ENCODE data around the gene YAE1. TPM values are rescaled to one million over a fixed set of nuclear protein-coding genes. Genes with fewer than 3 reads are reported as not detected.

YAE1 gene
- total and polyA plus RNA-seq, 2 donors (not counting 1 experiment from before 2014, with no cell fraction given) = 5.9 to 20.0 TPM

DNA sequence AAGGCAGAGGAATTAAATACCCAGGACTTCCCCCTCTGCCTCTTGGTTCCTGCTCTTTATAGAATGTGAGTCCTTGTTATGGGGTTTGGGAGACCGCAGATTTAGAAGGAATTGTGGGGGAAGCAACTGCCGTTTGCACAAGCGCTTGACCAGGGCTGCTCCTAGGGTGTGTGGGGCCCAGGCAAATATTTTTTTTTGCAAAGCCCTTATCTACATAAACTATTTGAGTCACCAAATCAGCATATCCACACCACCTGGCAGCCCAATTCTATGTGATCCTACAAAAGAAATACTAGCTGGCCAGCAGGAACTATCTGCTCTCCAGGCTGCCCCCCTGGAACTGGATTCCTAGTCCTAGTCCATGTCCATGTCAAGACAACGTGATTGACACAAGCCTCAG, 33.4 kb upstream of the YAE1 start:
- Histone ChIP-seq H3K4me2 (replicated peaks; ENCODE audit: low read depth, low read length, poor library complexity, severe bottlenecking) (no peak overlapping the region), H3K4me3 (ENCODE audit: control extremely low read depth in 1 of 5, extremely low read depth in 1 of 5, insufficient read depth in 1 of 5, low read depth in 2 of 5, low read length in 4 of 5) (no peak overlapping the region), H4K20me1 (ENCODE audit: control insufficient read depth, insufficient read depth, low read length, poor library complexity, severe bottlenecking) (no peaks in the 10 kb centered on the region), H3K36me3 (replicated peaks in 1 of 2; ENCODE audit: control extremely low read depth in 1 of 2, control insufficient read depth in 1 of 2, extremely low read depth in 1 of 2, insufficient read depth in 2 of 2, low read length in 1 of 2) (no peaks in the 10 kb centered on the region), H2AFZ (ENCODE audit: insufficient read depth, low read depth, low read length, poor library complexity, severe bottlenecking) (no peak overlapping the region), H3K27me3 (replicated peaks in 1 of 4; ENCODE audit: control extremely low read depth in 1 of 4, control insufficient read depth in 3 of 4, insufficient read depth in 4 of 4, low read length in 3 of 4) (no peaks in the 10 kb centered on the region), H3K4me1 (ENCODE audit: control insufficient read depth in 2 of 2, insufficient read depth in 2 of 2, low read length in 2 of 2) (no peaks in the 10 kb centered on the region), H3K9me3 (ENCODE audit: control extremely low read depth in 1 of 3, control insufficient read depth in 2 of 3, insufficient read depth in 1 of 3, low read length in 2 of 3) (no peaks in the 10 kb centered on the region), H3K9ac (ENCODE audit: low read length) (no peak overlapping the region), H3K79me2 (ENCODE audit: control insufficient read depth, insufficient read depth, low read length) (no peaks in the 10 kb centered on the region), H3K27ac (ENCODE audit: low read length in 2 of 2) (no peak overlapping the region)
- H3K27me3 Mint-ChIP-seq = peaks cover 22% of the 10 kb centered on the region
- DNase-seq = no peak
- ChIA-PET POLR2A (no interaction called here), CTCF (no interaction called here)
- TF ChIP-seq EZH2 (IDR thresholded peaks at IDR 0.05; ENCODE audit: borderline replicate concordance, insufficient read depth, low read depth, low read length, poor library complexity, severe bottlenecking) = no peak
- TF ChIP-seq, protein P1, sequence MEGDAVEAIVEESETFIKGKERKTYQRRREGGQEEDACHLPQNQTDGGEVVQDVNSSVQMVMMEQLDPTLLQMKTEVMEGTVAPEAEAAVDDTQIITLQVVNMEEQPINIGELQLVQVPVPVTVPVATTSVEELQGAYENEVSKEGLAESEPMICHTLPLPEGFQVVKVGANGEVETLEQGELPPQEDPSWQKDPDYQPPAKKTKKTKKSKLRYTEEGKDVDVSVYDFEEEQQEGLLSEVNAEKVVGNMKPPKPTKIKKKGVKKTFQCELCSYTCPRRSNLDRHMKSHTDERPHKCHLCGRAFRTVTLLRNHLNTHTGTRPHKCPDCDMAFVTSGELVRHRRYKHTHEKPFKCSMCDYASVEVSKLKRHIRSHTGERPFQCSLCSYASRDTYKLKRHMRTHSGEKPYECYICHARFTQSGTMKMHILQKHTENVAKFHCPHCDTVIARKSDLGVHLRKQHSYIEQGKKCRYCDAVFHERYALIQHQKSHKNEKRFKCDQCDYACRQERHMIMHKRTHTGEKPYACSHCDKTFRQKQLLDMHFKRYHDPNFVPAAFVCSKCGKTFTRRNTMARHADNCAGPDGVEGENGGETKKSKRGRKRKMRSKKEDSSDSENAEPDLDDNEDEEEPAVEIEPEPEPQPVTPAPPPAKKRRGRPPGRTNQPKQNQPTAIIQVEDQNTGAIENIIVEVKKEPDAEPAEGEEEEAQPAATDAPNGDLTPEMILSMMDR (IDR thresholded peaks at IDR 0.05) = no peak
- H3K27ac Mint-ChIP-seq = no peak overlapping the region
- no peak overlapping the region for H3K4me3 Mint-ChIP-seq
- no peaks in the 10 kb centered on the region for H3K9me3 Mint-ChIP-seq (ENCODE audit: insufficient read depth)
- no peak for ATAC-seq (ENCODE audit: low read depth)
- intact Hi-C loops (cut with micrococcal nuclease) = no loop called here
- H3K4me1 Mint-ChIP-seq = no peaks in the 10 kb centered on the region
- 100% methylated on average over 1 of the region's 4 CpGs for WGBS (ENCODE audit: insufficient coverage)

DNA sequence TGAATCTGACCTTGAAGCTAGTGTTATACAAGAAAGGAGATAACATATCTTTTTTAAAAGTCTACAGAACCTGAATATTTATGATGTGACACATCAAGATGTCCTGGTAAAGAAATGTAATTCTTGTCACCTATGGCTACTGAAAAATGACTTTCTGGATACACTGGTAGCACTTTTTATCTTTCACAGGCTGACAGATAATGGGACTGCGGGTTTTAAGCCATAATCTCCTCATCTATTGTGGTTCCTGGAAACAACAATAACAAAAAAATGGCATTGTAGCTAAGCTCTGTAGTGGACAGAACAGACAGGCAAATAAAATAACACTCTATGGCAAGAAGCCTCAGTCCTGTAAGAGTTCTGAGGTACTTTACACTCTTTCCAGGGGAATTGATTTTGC, 31.6 kb upstream of the YAE1 start:
- Mint-ChIP-seq H3K27ac (no peak overlapping the region), H3K4me1 (no peaks in the 10 kb centered on the region), H3K9me3 (ENCODE audit: insufficient read depth) (no peaks in the 10 kb centered on the region), H3K4me3 (no peak overlapping the region), H3K27me3 (peaks cover 22% of the 10 kb centered on the region)
- ATAC-seq (ENCODE audit: low read depth) (no peak), DNase-seq (no peak)
- no peaks in the 10 kb centered on the region for H4K20me1 ChIP-seq (ENCODE audit: control insufficient read depth, insufficient read depth, low read length, poor library complexity, severe bottlenecking)
- CTCF ChIA-PET = interaction anchor here (1.7 kb wide), 1 partner anchor 15 kb away, joined by 8 read pairs; no protein-coding TSS in a partner anchor
- H2AFZ ChIP-seq (ENCODE audit: insufficient read depth, low read depth, low read length, poor library complexity, severe bottlenecking) = no peak overlapping the region
- H3K27me3 ChIP-seq (replicated peaks in 1 of 4; ENCODE audit: control extremely low read depth in 1 of 4, control insufficient read depth in 3 of 4, insufficient read depth in 4 of 4, low read length in 3 of 4) = no peaks in the 10 kb centered on the region
- no peak overlapping the region for H3K4me3 ChIP-seq (ENCODE audit: control extremely low read depth in 1 of 5, extremely low read depth in 1 of 5, insufficient read depth in 1 of 5, low read depth in 2 of 5, low read length in 4 of 5)
- no peaks in the 10 kb centered on the region for H3K36me3 ChIP-seq (replicated peaks in 1 of 2; ENCODE audit: control extremely low read depth in 1 of 2, control insufficient read depth in 1 of 2, extremely low read depth in 1 of 2, insufficient read depth in 2 of 2, low read length in 1 of 2)
- intact Hi-C loops (cut with micrococcal nuclease) = no loop called here
- no peak overlapping the region for H3K9ac ChIP-seq (ENCODE audit: low read length)
- POLR2A ChIA-PET = no interaction called here
- H3K4me1 ChIP-seq (ENCODE audit: control insufficient read depth in 2 of 2, insufficient read depth in 2 of 2, low read length in 2 of 2) = no peaks in the 10 kb centered on the region
- no peaks in the 10 kb centered on the region for H3K9me3 ChIP-seq (ENCODE audit: control extremely low read depth in 1 of 3, control insufficient read depth in 2 of 3, insufficient read depth in 1 of 3, low read length in 2 of 3)
- TF ChIP-seq EZH2 (IDR thresholded peaks at IDR 0.05; ENCODE audit: borderline replicate concordance, insufficient read depth, low read depth, low read length, poor library complexity, severe bottlenecking) = no peak
- TF ChIP-seq, protein P1 (IDR thresholded peaks at IDR 0.05) = no peak
- no peak overlapping the region for H3K27ac ChIP-seq (ENCODE audit: low read length in 2 of 2)
- no peak overlapping the region for H3K4me2 ChIP-seq (replicated peaks; ENCODE audit: low read depth, low read length, poor library complexity, severe bottlenecking)
- no peaks in the 10 kb centered on the region for H3K79me2 ChIP-seq (ENCODE audit: control insufficient read depth, insufficient read depth, low read length)
- 83% methylated on average over 1 of the region's 1 CpG for WGBS (ENCODE audit: insufficient coverage)
